Breast epithelium (tissue), 3 donors: ENCODE measurements around the gene KLB.

Experiments
- POLR2AphosphoS5 ChIP-seq, 3 donors: sonication (generic); formaldehyde crosslinking; IDR thresholded peaks; one replicate each; pipeline ENCODE4 v1.6.1; 2017; ENCODE audit warnings: antibody characterized with exemption in 3 of 3
- TF ChIP-seq, protein P1 (sequence below), 3 donors: fragments of 450-650 bp; IDR thresholded peaks; one replicate each; pipeline ENCODE4 v1.5.1; 2016 to 2017; ENCODE audit warnings: antibody characterized with exemption in 3 of 3, mild to moderate bottlenecking in 3 of 3, moderate library complexity in 3 of 3

DNA sequence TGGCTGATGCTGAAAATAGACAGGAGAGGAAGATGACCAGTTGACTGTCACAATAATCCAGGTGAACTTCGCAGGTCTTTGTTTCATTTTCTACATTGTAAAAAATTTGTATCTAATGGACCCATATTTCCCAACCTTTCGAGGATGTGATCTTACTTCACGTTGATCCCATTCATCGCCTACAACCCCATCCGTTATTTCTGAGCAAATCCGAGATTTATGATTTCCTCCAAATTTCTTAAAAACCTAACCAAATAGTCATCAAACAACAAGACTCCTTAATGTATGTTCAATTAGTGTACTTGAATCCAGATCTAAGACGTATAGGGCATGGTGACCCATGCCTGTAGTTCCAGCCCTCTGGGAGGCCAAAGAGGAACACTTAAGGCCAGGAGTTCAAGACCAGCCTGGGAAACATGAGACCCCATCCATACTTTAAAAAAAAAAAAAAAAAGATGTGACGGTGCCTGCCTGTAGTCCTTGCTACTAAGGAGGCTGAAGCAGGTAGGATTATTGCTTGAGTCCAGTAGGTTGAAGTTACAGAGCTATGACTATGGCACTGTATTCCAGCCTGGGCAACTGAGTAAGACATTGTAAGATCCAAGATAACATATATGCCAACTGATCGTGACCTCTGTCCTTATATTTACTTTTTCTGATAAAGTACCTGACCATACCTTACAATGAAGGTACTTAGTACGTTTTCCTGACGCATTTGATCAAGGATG is 46.3 kb downstream of the KLB start:
- no peak for TF ChIP-seq POLR2AphosphoS5 (IDR thresholded peaks at IDR 0.05)
- TF ChIP-seq, protein P1, sequence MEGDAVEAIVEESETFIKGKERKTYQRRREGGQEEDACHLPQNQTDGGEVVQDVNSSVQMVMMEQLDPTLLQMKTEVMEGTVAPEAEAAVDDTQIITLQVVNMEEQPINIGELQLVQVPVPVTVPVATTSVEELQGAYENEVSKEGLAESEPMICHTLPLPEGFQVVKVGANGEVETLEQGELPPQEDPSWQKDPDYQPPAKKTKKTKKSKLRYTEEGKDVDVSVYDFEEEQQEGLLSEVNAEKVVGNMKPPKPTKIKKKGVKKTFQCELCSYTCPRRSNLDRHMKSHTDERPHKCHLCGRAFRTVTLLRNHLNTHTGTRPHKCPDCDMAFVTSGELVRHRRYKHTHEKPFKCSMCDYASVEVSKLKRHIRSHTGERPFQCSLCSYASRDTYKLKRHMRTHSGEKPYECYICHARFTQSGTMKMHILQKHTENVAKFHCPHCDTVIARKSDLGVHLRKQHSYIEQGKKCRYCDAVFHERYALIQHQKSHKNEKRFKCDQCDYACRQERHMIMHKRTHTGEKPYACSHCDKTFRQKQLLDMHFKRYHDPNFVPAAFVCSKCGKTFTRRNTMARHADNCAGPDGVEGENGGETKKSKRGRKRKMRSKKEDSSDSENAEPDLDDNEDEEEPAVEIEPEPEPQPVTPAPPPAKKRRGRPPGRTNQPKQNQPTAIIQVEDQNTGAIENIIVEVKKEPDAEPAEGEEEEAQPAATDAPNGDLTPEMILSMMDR (IDR thresholded peaks at IDR 0.05) = no peak
